ENCODE measurements around the gene GPC5.
"Not testable (repeated sequence)": the region's sequence is repeated elsewhere in the genome, so short reads cannot be mapped to it uniquely, and the experiment has no call there.

DNA sequence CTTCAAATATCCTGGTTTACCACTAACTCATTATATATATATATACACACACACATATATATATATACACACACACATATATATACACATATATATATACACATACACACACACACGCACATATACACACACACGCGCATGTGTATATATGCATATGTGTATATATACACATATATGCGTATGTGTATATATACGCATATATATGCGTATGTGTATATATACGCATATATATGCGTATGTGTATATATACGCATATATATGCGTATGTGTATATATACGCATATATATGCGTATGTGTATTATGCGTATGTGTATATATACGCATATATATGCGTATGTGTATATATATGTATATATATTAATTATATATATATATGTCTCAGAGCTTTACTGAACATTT lies 275.9 kb downstream of the GPC5 start:
- not testable (repeated sequence) for TF ChIP-seq ZNF274 (IDR thresholded peaks at IDR 0.05; ENCODE audit: borderline replicate concordance, low read depth, low read length); FOXA1 (IDR thresholded peaks at IDR 0.05; ENCODE audit: borderline replicate concordance); IRF2 (CRISPR knock-in tag; IDR thresholded peaks at IDR 0.05); ELF4 (CRISPR knock-in tag; IDR thresholded peaks at IDR 0.05)
